ENCODE results near the gene PSEN1. TPM values are rescaled to one million over a fixed set of nuclear protein-coding genes. Genes with fewer than 3 reads are reported as not detected.

PSEN1 gene
- total RNA-seq, 1 donor: 79.6 TPM

DNA sequence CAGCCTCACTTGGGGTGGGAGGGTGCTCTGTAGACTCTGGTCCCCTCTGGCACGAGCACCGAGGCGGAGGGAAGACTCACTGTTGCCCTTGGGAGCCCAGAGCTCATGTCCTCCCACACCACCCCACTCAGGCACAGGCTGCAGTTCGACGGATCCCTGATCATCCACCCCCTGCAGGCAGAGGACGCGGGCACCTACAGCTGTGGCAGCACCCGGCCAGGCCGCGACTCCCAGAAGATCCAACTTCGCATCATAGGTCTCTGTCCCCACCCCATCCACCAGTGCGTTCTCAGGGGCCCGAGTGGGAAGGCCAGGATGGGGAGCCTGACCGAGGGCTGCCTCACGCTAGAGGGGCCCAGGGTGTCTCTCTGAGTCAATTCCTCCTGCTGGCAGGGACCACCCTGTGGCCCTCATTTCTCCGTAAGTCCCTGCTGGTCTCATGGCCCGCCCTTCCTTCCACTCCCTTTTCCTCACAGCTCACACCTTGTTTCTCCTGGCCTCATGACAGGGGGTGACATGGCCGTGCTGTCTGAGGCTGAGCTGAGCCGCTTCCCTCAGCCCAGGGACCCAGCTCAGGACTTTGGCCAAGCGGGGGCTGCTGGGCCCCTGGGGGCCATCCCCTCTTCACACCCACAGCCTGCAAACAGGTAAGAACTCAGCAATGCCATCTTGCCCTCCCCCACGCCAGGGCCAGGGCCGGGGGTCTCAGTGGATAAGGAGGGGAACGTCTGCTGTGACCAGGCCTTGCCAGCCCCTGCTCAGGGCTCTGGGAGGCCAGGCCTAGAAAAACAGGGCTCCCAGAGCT lies 128.0 kb downstream of the PSEN1 start:
- Histone ChIP-seq H3K4me3 (ENCODE audit: insufficient read depth, low read length) (no peak overlapping the region), H3K4me2 (ENCODE audit: insufficient read depth, low read length) (no peak overlapping the region), H3K4me1 (ENCODE audit: insufficient read depth, low read length) (no peaks in the 10 kb centered on the region), H3K79me2 (ENCODE audit: insufficient read depth, low read length) (no peaks in the 10 kb centered on the region), H3K9me3 (ENCODE audit: low read depth, low read length) (no peaks in the 10 kb centered on the region), H4K20me1 (ENCODE audit: insufficient read depth, low read length) (no peaks in the 10 kb centered on the region), H3K36me3 (ENCODE audit: insufficient read depth, low read length) (no peaks in the 10 kb centered on the region), H3K27me3 (ENCODE audit: insufficient read depth, low read length) (no peaks in the 10 kb centered on the region), H2AFZ (ENCODE audit: low read length) (no peak overlapping the region), H3K27ac (ENCODE audit: low read depth, low read length) (no peak overlapping the region)
- TF ChIP-seq, protein P1, sequence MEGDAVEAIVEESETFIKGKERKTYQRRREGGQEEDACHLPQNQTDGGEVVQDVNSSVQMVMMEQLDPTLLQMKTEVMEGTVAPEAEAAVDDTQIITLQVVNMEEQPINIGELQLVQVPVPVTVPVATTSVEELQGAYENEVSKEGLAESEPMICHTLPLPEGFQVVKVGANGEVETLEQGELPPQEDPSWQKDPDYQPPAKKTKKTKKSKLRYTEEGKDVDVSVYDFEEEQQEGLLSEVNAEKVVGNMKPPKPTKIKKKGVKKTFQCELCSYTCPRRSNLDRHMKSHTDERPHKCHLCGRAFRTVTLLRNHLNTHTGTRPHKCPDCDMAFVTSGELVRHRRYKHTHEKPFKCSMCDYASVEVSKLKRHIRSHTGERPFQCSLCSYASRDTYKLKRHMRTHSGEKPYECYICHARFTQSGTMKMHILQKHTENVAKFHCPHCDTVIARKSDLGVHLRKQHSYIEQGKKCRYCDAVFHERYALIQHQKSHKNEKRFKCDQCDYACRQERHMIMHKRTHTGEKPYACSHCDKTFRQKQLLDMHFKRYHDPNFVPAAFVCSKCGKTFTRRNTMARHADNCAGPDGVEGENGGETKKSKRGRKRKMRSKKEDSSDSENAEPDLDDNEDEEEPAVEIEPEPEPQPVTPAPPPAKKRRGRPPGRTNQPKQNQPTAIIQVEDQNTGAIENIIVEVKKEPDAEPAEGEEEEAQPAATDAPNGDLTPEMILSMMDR (IDR thresholded peaks at IDR 0.05; ENCODE audit: extremely low read depth, low read depth, low read length): no peak
- DNase-seq (ENCODE audit: insufficient read length, low spot score, missing footprints): no peak

DNA sequence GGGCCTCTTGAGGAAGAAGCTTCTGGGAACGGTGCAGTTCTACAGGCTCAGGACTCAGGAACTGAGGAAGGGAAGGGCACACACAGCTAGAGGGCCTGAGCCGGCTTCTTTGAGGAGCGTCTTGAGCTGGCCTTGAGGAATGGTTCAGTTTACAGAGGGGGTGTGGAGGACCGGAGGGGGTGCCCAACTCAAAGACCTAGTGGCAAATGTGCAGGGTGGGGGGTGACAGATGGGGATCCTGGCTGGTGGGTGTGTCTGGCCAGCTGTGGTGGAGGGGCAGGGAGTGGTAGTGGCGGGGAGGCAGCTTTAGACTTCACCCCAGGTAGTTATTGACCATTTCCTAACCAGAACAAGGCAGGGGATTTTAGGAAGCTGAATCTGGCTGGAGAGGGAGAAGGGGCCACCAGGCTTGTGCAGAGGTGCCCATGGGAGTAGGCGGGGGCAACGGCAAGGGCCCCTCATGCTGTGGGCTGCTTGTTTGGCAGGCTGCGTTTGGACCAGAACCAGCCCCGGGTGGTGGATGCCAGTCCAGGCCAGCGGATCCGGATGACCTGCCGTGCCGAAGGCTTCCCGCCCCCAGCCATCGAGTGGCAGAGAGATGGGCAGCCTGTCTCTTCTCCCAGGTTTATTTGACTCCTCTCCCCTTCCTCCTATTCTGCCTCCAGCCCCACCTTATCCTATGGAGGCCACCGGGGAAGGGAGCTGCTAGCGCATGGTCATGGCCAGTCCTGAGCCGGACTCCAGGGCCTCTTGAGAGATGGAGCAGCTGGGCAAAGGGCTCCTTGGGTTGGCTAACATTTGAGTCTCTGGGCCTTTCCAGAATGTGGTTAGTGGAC lies 128.8 kb downstream of the PSEN1 start:
- Histone ChIP-seq H3K4me2 (ENCODE audit: insufficient read depth, low read length) (no peak overlapping the region), H3K79me2 (ENCODE audit: insufficient read depth, low read length) (no peaks in the 10 kb centered on the region), H2AFZ (ENCODE audit: low read length) (no peak overlapping the region), H3K27ac (ENCODE audit: low read depth, low read length) (no peak overlapping the region), H3K27me3 (ENCODE audit: insufficient read depth, low read length) (no peaks in the 10 kb centered on the region), H3K4me3 (ENCODE audit: insufficient read depth, low read length) (no peak overlapping the region), H3K36me3 (ENCODE audit: insufficient read depth, low read length) (no peaks in the 10 kb centered on the region), H3K9me3 (ENCODE audit: low read depth, low read length) (no peaks in the 10 kb centered on the region), H3K4me1 (ENCODE audit: insufficient read depth, low read length) (peaks cover 3% of the 10 kb centered on the region), H4K20me1 (ENCODE audit: insufficient read depth, low read length) (no peaks in the 10 kb centered on the region)
- DNase-seq (ENCODE audit: insufficient read length, low spot score, missing footprints): peak; percentile 83
- TF ChIP-seq, protein P1 (IDR thresholded peaks at IDR 0.05; ENCODE audit: extremely low read depth, low read depth, low read length): no peak

DNA sequence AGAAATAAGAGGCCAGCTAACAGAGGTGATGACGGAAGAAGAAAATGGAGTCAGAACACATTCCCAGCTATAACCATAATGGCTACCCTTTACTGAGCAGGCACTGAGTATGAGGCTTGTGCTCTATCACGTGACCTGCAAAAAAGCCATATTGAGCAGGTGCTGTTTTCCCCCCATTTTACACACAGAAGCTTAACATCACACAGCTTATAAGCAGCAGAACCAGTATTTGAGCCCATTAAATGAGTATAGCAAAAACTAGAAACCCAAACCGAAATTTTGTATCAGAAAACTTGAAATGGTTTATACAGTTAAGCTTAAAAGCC lies 129.4 kb downstream of the PSEN1 start:
- TF ChIP-seq, protein P1 (IDR thresholded peaks at IDR 0.05; ENCODE audit: extremely low read depth, low read depth, low read length): no peak

DNA sequence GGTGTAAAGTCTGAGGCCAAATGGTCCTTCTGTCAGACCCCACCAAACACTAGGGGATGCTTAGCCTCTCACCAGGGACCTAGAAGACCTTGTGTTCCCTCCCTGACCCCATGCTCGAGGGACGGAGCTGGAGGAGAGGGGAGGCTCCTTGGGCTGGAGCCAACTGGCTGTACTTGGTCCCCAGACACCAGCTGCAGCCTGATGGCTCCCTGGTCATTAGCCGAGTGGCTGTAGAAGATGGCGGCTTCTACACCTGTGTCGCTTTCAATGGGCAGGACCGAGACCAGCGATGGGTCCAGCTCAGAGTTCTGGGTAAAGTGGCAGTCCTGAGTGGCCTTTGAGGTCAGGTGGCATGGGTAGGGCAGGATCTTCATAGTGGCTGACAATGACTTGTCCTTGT lies 130.0 kb downstream of the PSEN1 start:
- Histone ChIP-seq H3K27me3 (ENCODE audit: insufficient read depth, low read length) (no peaks in the 10 kb centered on the region), H3K4me3 (ENCODE audit: insufficient read depth, low read length) (no peak overlapping the region), H3K9me3 (ENCODE audit: low read depth, low read length) (no peaks in the 10 kb centered on the region), H3K4me2 (ENCODE audit: insufficient read depth, low read length) (no peak overlapping the region), H3K4me1 (ENCODE audit: insufficient read depth, low read length) (peaks cover 9% of the 10 kb centered on the region), H3K79me2 (ENCODE audit: insufficient read depth, low read length) (no peaks in the 10 kb centered on the region), H3K27ac (ENCODE audit: low read depth, low read length) (no peak overlapping the region), H2AFZ (ENCODE audit: low read length) (no peak overlapping the region), H4K20me1 (ENCODE audit: insufficient read depth, low read length) (no peaks in the 10 kb centered on the region), H3K36me3 (ENCODE audit: insufficient read depth, low read length) (no peaks in the 10 kb centered on the region)
- TF ChIP-seq, protein P1 (IDR thresholded peaks at IDR 0.05; ENCODE audit: extremely low read depth, low read depth, low read length): no peak
- DNase-seq (ENCODE audit: insufficient read length, low spot score, missing footprints): no peak

More for the DNA sequence above, 129.4 kb downstream of the PSEN1 start:
- H3K27ac ChIP-seq (ENCODE audit: low read depth, low read length): no peak overlapping the region
- H3K4me3 ChIP-seq (ENCODE audit: insufficient read depth, low read length): no peak overlapping the region
- no peaks in the 10 kb centered on the region for H3K9me3 ChIP-seq (ENCODE audit: low read depth, low read length)
- H3K36me3 ChIP-seq (ENCODE audit: insufficient read depth, low read length): no peaks in the 10 kb centered on the region
- no peaks in the 10 kb centered on the region for H4K20me1 ChIP-seq (ENCODE audit: insufficient read depth, low read length)
- H3K27me3 ChIP-seq (ENCODE audit: insufficient read depth, low read length): no peaks in the 10 kb centered on the region
- H3K4me2 ChIP-seq (ENCODE audit: insufficient read depth, low read length): no peak overlapping the region
- peaks cover 9% of the 10 kb centered on the region for H3K4me1 ChIP-seq (ENCODE audit: insufficient read depth, low read length)
- no peak overlapping the region for H2AFZ ChIP-seq (ENCODE audit: low read length)
- H3K79me2 ChIP-seq (ENCODE audit: insufficient read depth, low read length): no peaks in the 10 kb centered on the region
- peak; percentile 74 for DNase-seq (ENCODE audit: insufficient read length, low spot score, missing footprints)

All from osteoblast (primary cell).